ENCODE results near the gene MSRB3. TPM values are rescaled to one million over a fixed set of nuclear protein-coding genes. Genes with fewer than 3 reads are reported as not detected.

The MSRB3 gene
- total RNA-seq, 2 donors from 2014 or later: 1.2 to 2.1 TPM

- no peak for TF ChIP-seq CTCF (conservative IDR thresholded peaks at IDR 0.05)
- Histone ChIP-seq H3K4me1 (ENCODE audit: control insufficient read depth, insufficient read depth, low read length) (no peaks in the 10 kb centered on the region), H3K27ac (ENCODE audit: low read depth, low read length) (no peak overlapping the region), H3K27me3 (ENCODE audit: control insufficient read depth, insufficient read depth, low read length, poor library complexity, severe bottlenecking) (peaks cover 11% of the 10 kb centered on the region), H3K36me3 (ENCODE audit: control insufficient read depth, insufficient read depth, low read length) (no peaks in the 10 kb centered on the region), H3K4me3 (ENCODE audit: low read length) (no peak overlapping the region), H3K9me3 (ENCODE audit: control insufficient read depth, low read length) (no peaks in the 10 kb centered on the region), H3K9ac (ENCODE audit: extremely low read depth, low read length, poor library complexity, severe bottlenecking) (no peak overlapping the region)
- Mint-ChIP-seq H3K27me3 (ENCODE audit: insufficient read depth) (peaks cover 15% of the 10 kb centered on the region), H3K36me3 (ENCODE audit: low read depth) (no peaks in the 10 kb centered on the region), H3K9me3 (no peaks in the 10 kb centered on the region), H3K4me3 (no peak overlapping the region), H3K27ac (no peak overlapping the region), H3K4me1 (no peaks in the 10 kb centered on the region)
- 88 to 97% methylated on average over 3 to 5 of the region's 5 CpGs for WGBS, 2 experiments (ENCODE audit: insufficient coverage in 1 of 2, insufficient read length in 1 of 2)
- no peak for DNase-seq
Observed at GRCh38 chr12:65414526-65414925, 136.0 kb downstream of the MSRB3 start.

GRCh38 chr12:65415826-65416225 lies 137.3 kb downstream of the MSRB3 start:
- H3K36me3 ChIP-seq (ENCODE audit: control insufficient read depth, insufficient read depth, low read length): no peaks in the 10 kb centered on the region
- Mint-ChIP-seq H3K4me3 (no peak overlapping the region), H3K4me1 (no peaks in the 10 kb centered on the region), H3K27ac (no peak overlapping the region), H3K9me3 (peaks cover 3% of the 10 kb centered on the region), H3K27me3 (ENCODE audit: insufficient read depth) (peaks cover 15% of the 10 kb centered on the region), H3K36me3 (ENCODE audit: low read depth) (no peaks in the 10 kb centered on the region)
- peaks cover 4% of the 10 kb centered on the region for H3K9me3 ChIP-seq (ENCODE audit: control insufficient read depth, low read length)
- no peak for TF ChIP-seq CTCF (conservative IDR thresholded peaks at IDR 0.05)
- peaks cover 11% of the 10 kb centered on the region for H3K27me3 ChIP-seq (ENCODE audit: control insufficient read depth, insufficient read depth, low read length, poor library complexity, severe bottlenecking)
- no peak for DNase-seq
- H3K4me3 ChIP-seq (ENCODE audit: low read length): no peak overlapping the region
- H3K9ac ChIP-seq (ENCODE audit: extremely low read depth, low read length, poor library complexity, severe bottlenecking): no peak overlapping the region
- H3K27ac ChIP-seq (ENCODE audit: low read depth, low read length): no peak overlapping the region
- no peaks in the 10 kb centered on the region for H3K4me1 ChIP-seq (ENCODE audit: control insufficient read depth, insufficient read depth, low read length)

GRCh38 chr12:65419284-65420072 lies 141.0 kb downstream of the MSRB3 start:
- no peak for DNase-seq
- H3K4me3 Mint-ChIP-seq: no peak overlapping the region
- no peak overlapping the region for H3K9ac ChIP-seq (ENCODE audit: extremely low read depth, low read length, poor library complexity, severe bottlenecking)
- peaks cover 16% of the 10 kb centered on the region for H3K9me3 ChIP-seq (ENCODE audit: control insufficient read depth, low read length)
- H3K27ac ChIP-seq (ENCODE audit: low read depth, low read length): no peak overlapping the region
- 91 to 100% methylated on average over 5 to 12 of the region's 12 CpGs for WGBS, 2 experiments (ENCODE audit: insufficient coverage in 1 of 2, insufficient read length in 1 of 2)
- peaks cover 16% of the 10 kb centered on the region for H3K9me3 Mint-ChIP-seq
- no peak overlapping the region for H3K4me3 ChIP-seq (ENCODE audit: low read length)
- no peaks in the 10 kb centered on the region for H3K36me3 ChIP-seq (ENCODE audit: control insufficient read depth, insufficient read depth, low read length)
- no peaks in the 10 kb centered on the region for H3K4me1 ChIP-seq (ENCODE audit: control insufficient read depth, insufficient read depth, low read length)
- H3K27ac Mint-ChIP-seq: no peak overlapping the region
- peaks cover 11% of the 10 kb centered on the region for H3K27me3 ChIP-seq (ENCODE audit: control insufficient read depth, insufficient read depth, low read length, poor library complexity, severe bottlenecking)
- H3K27me3 Mint-ChIP-seq (ENCODE audit: insufficient read depth): peaks cover 22% of the 10 kb centered on the region
- no peak for TF ChIP-seq CTCF (conservative IDR thresholded peaks at IDR 0.05)
- H3K4me1 Mint-ChIP-seq: no peaks in the 10 kb centered on the region
- no peaks in the 10 kb centered on the region for H3K36me3 Mint-ChIP-seq (ENCODE audit: low read depth)

Measured in endodermal cell (in vitro differentiated cells).